ENCODE data around the gene TRPV3. TPM values are rescaled to one million over a fixed set of nuclear protein-coding genes. Genes with fewer than 3 reads are reported as not detected.

TRPV3 gene
- total and polyA plus RNA-seq, 2 experiments from 2014 or later = 0.15 to 0.69 TPM

DNA sequence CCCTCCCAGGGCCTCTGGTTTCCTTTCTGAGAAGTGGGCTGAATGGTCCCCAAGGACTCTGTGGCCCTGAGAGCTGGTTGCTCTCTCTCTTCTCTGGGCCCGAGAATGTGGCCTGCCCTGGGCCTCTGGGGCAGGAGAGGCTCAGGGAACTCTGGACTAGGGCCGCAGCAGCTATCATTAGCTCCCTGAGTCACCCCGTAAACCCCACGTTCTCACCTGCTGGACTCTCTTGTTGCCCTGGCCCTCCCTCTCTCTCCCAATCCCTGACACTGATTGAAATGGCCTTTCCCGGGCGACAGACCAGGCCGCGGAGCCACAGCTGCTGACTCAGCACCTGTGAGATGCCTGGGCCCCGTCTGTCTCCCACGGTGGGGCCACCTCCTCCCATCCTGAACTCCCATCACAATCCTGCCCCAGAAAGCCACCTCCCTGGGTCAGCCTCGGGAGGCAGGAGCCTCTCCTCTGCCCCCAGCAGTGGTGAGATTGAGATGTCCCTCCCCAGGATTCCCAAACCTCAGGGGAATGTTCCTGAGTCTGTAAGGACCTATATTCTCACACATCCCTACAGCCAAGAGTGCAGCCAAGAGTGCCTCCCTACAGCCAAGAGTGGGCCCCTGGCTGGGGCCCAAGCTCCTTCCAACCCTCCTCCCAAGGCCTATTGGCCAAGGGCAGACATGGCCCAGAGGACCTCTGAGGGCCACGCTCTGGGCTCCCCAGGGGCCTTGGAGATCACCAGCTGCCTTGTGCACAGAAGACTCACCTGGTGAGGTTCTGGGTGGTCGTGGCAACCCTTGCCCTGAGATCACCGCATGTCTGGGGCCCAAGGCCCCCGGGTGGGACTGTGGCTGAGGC lies 470 bp downstream of the TRPV3 start (continued):
- no peak for TF ChIP-seq STAT1 (IDR thresholded peaks at IDR 0.05; ENCODE audit: unreplicated experiment)
- TF ChIP-seq POLR2AphosphoS5 (IDR thresholded peaks at IDR 0.05; ENCODE audit: low read depth) = no peak
- no peak for TF ChIP-seq EZH2phosphoT487 (IDR thresholded peaks at IDR 0.05; ENCODE audit: unreplicated experiment)

DNA sequence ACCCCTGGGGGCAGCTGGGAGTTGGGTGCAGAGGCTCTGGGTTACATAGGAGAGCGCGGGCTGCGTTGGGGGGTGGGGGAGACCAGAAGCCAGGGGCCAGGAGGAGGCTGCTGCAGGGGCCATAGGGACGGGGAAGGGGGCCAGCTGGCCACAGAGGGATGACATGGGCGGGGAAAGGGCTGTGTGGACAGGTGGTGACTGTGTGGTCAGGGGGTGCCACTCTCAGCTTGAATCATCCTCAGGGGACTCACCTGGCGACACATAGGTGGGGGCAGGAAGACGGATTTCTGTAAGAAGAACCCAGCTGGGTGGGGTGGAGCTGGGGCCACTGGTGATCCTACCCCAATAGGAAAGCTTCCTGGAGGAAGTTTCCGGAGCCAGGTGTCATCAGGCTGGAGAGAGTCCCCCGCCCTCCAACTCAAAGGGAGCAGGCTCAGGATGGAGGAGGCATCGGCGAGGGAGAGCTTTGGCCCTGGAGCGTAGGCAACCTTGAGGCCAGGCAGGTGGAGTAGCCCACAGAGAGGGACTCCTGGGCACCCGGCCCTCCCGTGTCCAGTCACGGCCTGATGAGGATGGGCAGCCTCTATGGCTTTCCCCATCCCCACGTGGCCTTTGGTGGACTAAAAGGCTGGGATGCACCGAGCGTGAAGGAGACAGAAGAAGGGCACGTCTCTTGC lies 1.2 kb downstream of the TRPV3 start:
- Histone ChIP-seq H2AFZ (no peak overlapping the region), H3K4me3 (no peak overlapping the region), H3K79me2 (replicated peaks; ENCODE audit: insufficient read depth) (no peaks in the 10 kb centered on the region), H3F3A (replicated peaks; ENCODE audit: low read depth) (no peaks in the 10 kb centered on the region), H4K20me1 (replicated peaks; ENCODE audit: insufficient read depth) (no peaks in the 10 kb centered on the region), H3K27ac (ENCODE audit: low read depth) (no peak overlapping the region), H3K4me1 (ENCODE audit: insufficient read depth) (no peaks in the 10 kb centered on the region), H3K9me2 (ENCODE audit: insufficient read depth) (no peaks in the 10 kb centered on the region), H3K27me3 (ENCODE audit: insufficient read depth) (no peaks in the 10 kb centered on the region), H3K4me2 (no peak overlapping the region), H3K36me3 (ENCODE audit: insufficient read depth) (no peaks in the 10 kb centered on the region)
- ATAC-seq (no peak), DNase-seq (ENCODE audit: low spot score) (no peak)
- Mint-ChIP-seq H3K4me1 (no peaks in the 10 kb centered on the region), H3K36me3 (ENCODE audit: low read depth) (no peaks in the 10 kb centered on the region; the same call in 2 of the 3 replicates), H3K9me3 (no peaks in the 10 kb centered on the region), H3K27me3 (ENCODE audit: insufficient read depth, low read depth, poor library complexity) (peaks cover 3% of the 10 kb centered on the region), H3K27ac (no peak overlapping the region), H3K4me3 (no peak overlapping the region)
- TF ChIP-seq, protein P1, sequence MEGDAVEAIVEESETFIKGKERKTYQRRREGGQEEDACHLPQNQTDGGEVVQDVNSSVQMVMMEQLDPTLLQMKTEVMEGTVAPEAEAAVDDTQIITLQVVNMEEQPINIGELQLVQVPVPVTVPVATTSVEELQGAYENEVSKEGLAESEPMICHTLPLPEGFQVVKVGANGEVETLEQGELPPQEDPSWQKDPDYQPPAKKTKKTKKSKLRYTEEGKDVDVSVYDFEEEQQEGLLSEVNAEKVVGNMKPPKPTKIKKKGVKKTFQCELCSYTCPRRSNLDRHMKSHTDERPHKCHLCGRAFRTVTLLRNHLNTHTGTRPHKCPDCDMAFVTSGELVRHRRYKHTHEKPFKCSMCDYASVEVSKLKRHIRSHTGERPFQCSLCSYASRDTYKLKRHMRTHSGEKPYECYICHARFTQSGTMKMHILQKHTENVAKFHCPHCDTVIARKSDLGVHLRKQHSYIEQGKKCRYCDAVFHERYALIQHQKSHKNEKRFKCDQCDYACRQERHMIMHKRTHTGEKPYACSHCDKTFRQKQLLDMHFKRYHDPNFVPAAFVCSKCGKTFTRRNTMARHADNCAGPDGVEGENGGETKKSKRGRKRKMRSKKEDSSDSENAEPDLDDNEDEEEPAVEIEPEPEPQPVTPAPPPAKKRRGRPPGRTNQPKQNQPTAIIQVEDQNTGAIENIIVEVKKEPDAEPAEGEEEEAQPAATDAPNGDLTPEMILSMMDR (conservative IDR thresholded peaks at IDR 0.05; ENCODE audit: low read depth in 2 of 2) = no peak
- TF ChIP-seq STAT1 (IDR thresholded peaks at IDR 0.05; ENCODE audit: unreplicated experiment) (no peak), EZH2 (IDR thresholded peaks at IDR 0.05; ENCODE audit: low read depth, unreplicated experiment) (no peak), NANOG (IDR thresholded peaks at IDR 0.05; ENCODE audit: borderline replicate concordance) (no peak), ZNF114 (CRISPR knock-in tag; IDR thresholded peaks at IDR 0.05) (no peak)
- TF ChIP-seq, protein P2, sequence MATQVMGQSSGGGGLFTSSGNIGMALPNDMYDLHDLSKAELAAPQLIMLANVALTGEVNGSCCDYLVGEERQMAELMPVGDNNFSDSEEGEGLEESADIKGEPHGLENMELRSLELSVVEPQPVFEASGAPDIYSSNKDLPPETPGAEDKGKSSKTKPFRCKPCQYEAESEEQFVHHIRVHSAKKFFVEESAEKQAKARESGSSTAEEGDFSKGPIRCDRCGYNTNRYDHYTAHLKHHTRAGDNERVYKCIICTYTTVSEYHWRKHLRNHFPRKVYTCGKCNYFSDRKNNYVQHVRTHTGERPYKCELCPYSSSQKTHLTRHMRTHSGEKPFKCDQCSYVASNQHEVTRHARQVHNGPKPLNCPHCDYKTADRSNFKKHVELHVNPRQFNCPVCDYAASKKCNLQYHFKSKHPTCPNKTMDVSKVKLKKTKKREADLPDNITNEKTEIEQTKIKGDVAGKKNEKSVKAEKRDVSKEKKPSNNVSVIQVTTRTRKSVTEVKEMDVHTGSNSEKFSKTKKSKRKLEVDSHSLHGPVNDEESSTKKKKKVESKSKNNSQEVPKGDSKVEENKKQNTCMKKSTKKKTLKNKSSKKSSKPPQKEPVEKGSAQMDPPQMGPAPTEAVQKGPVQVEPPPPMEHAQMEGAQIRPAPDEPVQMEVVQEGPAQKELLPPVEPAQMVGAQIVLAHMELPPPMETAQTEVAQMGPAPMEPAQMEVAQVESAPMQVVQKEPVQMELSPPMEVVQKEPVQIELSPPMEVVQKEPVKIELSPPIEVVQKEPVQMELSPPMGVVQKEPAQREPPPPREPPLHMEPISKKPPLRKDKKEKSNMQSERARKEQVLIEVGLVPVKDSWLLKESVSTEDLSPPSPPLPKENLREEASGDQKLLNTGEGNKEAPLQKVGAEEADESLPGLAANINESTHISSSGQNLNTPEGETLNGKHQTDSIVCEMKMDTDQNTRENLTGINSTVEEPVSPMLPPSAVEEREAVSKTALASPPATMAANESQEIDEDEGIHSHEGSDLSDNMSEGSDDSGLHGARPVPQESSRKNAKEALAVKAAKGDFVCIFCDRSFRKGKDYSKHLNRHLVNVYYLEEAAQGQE (IDR thresholded peaks at IDR 0.05; ENCODE audit: unreplicated experiment) = no peak
